ENCODE data around the gene AJM1. TPM values are rescaled to one million over a fixed set of nuclear protein-coding genes. Genes with fewer than 3 reads are reported as not detected.
A peak's percentile ranks its signal among the peaks of the same experiment; 100 is the strongest.

Gene AJM1
- total RNA-seq, 1 donor from 2014 or later: 7.4 TPM

DNA sequence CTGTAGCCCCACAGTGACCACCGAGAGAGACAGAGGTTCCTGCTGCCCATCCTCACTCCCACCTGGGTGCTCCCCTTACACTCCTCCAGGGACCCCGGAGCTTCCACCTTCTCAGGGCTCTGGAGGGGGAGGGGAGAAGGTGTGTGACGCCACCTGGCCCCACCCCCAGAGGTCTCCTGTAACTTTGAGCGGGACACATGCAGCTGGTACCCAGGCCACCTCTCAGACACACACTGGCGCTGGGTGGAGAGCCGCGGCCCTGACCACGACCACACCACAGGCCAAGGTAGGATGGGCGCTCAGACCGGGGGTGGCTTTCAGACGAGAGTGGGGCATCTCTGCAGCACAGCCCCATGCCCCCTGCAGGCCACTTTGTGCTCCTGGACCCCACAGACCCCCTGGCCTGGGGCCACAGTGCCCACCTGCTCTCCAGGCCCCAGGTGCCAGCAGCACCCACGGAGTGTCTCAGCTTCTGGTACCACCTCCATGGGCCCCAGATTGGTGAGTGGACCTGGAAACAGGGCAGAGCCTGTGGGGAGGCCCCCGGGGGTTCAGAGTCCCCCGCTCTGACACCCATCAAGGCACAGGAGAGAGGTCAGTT is 14.4 kb downstream of the AJM1 start:
- H3K27me3 Mint-ChIP-seq (ENCODE audit: low read depth): no peaks in the 10 kb centered on the region
- TF ChIP-seq CTCF (IDR thresholded peaks at IDR 0.05): peak; percentile 26
- H3K9me3 Mint-ChIP-seq (ENCODE audit: low read depth): no peaks in the 10 kb centered on the region
- no peak for DNase-seq (ENCODE audit: low spot score)
- no peak overlapping the region for H3K4me3 Mint-ChIP-seq (ENCODE audit: unreplicated experiment)
- H3K27ac Mint-ChIP-seq (ENCODE audit: unreplicated experiment): no peak overlapping the region
- peaks cover 2% of the 10 kb centered on the region for H3K4me1 Mint-ChIP-seq (ENCODE audit: low read depth)
- H3K36me3 Mint-ChIP-seq (ENCODE audit: low read depth): no peaks in the 10 kb centered on the region

DNA sequence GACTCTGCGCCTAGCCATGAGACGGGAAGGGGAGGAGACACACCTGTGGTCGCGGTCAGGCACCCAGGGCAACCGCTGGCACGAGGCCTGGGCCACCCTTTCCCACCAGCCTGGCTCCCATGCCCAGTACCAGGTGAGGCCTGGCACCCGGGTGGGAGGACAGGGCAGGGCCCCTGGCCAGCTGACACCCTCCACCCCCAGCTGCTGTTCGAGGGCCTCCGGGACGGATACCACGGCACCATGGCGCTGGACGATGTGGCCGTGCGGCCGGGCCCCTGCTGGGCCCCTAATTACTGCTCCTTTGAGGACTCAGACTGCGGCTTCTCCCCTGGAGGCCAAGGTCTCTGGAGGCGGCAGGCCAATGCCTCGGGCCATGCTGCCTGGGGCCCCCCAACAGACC is 14.9 kb downstream of the AJM1 start:
- TF ChIP-seq CTCF (IDR thresholded peaks at IDR 0.05): no peak
- DNase-seq (ENCODE audit: low spot score): no peak
- Mint-ChIP-seq H3K4me3 (ENCODE audit: unreplicated experiment) (no peak overlapping the region), H3K36me3 (ENCODE audit: low read depth) (no peaks in the 10 kb centered on the region), H3K27ac (ENCODE audit: unreplicated experiment) (no peak overlapping the region), H3K4me1 (ENCODE audit: low read depth) (peaks cover 2% of the 10 kb centered on the region), H3K9me3 (ENCODE audit: low read depth) (no peaks in the 10 kb centered on the region), H3K27me3 (ENCODE audit: low read depth) (no peaks in the 10 kb centered on the region)

GRCh38 chr9:136857581-136858412 is 15.5 kb downstream of the AJM1 start:
- Mint-ChIP-seq H3K4me1 (ENCODE audit: low read depth) (peaks cover 2% of the 10 kb centered on the region), H3K4me3 (ENCODE audit: unreplicated experiment) (no peak overlapping the region), H3K27me3 (ENCODE audit: low read depth) (no peaks in the 10 kb centered on the region), H3K36me3 (ENCODE audit: low read depth) (peaks cover 1% of the 10 kb centered on the region), H3K27ac (ENCODE audit: unreplicated experiment) (no peak overlapping the region), H3K9me3 (ENCODE audit: low read depth) (no peaks in the 10 kb centered on the region)
- DNase-seq (ENCODE audit: low spot score): no peak
- TF ChIP-seq CTCF (IDR thresholded peaks at IDR 0.05): no peak

- Mint-ChIP-seq H3K4me1 (ENCODE audit: low read depth) (peaks cover 2% of the 10 kb centered on the region), H3K36me3 (ENCODE audit: low read depth) (peaks cover 3% of the 10 kb centered on the region), H3K4me3 (ENCODE audit: unreplicated experiment) (no peak overlapping the region), H3K27ac (ENCODE audit: unreplicated experiment) (no peak overlapping the region), H3K9me3 (ENCODE audit: low read depth) (no peaks in the 10 kb centered on the region), H3K27me3 (ENCODE audit: low read depth) (no peaks in the 10 kb centered on the region)
- TF ChIP-seq CTCF (IDR thresholded peaks at IDR 0.05): no peak
- no peak for DNase-seq (ENCODE audit: low spot score)
These were observed 16.2 kb downstream of the AJM1 start for GRCh38 chr9:136858452-136858843.

DNA sequence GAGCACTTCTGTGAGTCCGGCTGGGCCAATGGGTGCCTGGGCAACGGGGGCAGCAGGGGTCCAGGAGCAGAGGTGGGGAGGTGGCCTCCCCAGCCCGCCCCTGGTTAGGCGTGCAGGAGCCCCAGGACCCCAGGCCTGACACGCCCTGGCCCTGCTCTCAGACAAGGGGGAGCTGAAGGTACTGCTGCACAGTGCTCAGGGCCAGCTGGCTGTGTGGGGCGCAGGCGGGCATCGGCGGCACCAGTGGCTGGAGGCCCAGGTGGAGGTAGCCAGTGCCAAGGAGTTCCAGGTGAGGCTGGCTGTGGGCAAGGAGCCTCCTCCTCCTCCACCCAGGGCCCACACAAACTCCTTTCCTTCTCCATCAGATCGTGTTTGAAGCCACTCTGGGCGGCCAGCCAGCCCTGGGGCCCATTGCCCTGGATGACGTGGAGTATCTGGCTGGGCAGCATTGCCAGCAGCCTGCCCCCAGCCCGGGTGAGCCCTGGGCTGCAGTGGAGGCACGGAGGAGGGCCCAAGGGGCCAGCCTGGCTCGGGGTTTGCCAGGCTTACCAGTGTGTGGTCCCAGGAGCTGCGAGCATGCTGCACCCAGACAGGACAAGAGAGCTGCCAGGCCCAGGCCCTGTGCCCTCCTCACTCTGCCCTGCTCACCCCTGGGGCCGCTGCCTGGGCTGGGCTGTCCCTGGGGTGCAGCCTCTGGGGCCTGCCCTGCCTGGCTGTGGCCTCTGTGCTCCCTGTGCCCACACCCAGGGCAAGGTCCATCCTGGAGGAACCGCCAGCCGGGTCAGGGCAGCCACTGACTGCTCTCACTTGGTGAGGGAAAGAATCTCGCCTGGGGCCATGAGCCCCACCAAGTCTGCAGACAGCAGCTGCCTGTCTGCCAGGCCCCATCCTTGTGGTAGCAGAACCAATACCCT is 16.8 kb downstream of the AJM1 start:
- DNase-seq (ENCODE audit: low spot score): peak; percentile 85
- no peaks in the 10 kb centered on the region for H3K9me3 Mint-ChIP-seq (ENCODE audit: low read depth)
- no peak for TF ChIP-seq CTCF (IDR thresholded peaks at IDR 0.05)
- peaks cover 6% of the 10 kb centered on the region for H3K4me1 Mint-ChIP-seq (ENCODE audit: low read depth)
- H3K27ac Mint-ChIP-seq (ENCODE audit: unreplicated experiment): peak overlapping the region; percentile 22
- no peak overlapping the region for H3K4me3 Mint-ChIP-seq (ENCODE audit: unreplicated experiment)
- H3K27me3 Mint-ChIP-seq (ENCODE audit: low read depth): no peaks in the 10 kb centered on the region
- H3K36me3 Mint-ChIP-seq (ENCODE audit: low read depth): peaks cover 6% of the 10 kb centered on the region
